ENCODE results near the gene ATP6V1G3. TPM values are rescaled to one million over a fixed set of nuclear protein-coding genes. Genes with fewer than 3 reads are reported as not detected.

Gene ATP6V1G3
- total RNA-seq, 2 donors from 2014 or later = not detected

DNA sequence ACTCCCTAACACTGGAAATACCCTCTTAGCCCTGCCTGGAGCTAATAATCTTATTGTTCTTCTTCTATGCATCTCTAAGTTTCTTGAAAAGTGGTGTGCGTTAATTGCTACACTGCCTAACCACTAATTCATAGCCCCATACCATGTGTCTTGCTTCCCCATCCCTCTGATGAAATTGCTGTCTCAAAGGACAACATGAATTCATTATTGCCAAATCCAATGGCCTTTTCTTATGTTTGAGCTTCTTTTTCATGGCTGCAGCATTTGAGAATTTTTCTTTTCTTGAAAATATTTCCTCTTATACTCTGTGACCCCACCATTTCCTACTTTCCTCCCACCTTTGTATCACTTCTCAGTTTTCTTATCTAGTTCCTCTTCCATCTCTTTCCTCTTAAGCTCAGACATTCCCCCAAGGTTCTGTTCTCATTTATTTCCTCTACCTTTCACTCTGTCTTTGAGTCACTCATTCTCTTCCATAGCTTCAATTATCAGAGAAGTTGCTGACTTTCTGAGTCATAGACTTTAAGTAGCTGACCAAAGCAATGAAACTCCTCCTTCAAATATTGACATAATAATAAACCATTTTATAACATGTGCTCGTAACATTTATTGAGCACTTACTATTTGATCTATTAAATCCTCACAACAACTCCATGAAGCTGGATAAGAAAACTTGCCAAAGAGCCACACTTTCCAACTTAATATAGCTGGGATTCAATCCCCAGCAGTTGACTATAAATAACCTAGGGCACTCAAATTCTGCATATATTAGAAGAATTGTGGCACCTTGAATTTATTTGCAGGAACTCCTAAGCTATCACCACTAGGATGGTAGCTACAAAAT is 35.5 kb upstream of the ATP6V1G3 start:
- DNase-seq (ENCODE audit: low spot score) = no peak
- Histone ChIP-seq H3K9me3 (no peaks in the 10 kb centered on the region), H3K27me3 (replicated peaks; ENCODE audit: insufficient read depth) (no peaks in the 10 kb centered on the region), H3K36me3 (no peaks in the 10 kb centered on the region), H3K4me1 (replicated peaks) (no peaks in the 10 kb centered on the region), H3K4me3 (no peak overlapping the region), H3K27ac (no peak overlapping the region)
- 64% methylated on average over 2 of the region's 2 CpGs for WGBS
- TF ChIP-seq CTCF (IDR thresholded peaks at IDR 0.05) (no peak), POLR2AphosphoS5 (IDR thresholded peaks at IDR 0.05) (peak; percentile 63)
- intact Hi-C loops (cut with DNase I) = no loop called here

- Histone ChIP-seq H3K4me3 (no peak overlapping the region), H3K27me3 (replicated peaks; ENCODE audit: insufficient read depth) (no peaks in the 10 kb centered on the region), H3K4me1 (replicated peaks) (no peaks in the 10 kb centered on the region), H3K9me3 (no peaks in the 10 kb centered on the region), H3K27ac (no peak overlapping the region), H3K36me3 (no peaks in the 10 kb centered on the region)
- no peak for TF ChIP-seq POLR2A (IDR thresholded peaks at IDR 0.05)
- no peak for TF ChIP-seq CTCF (IDR thresholded peaks at IDR 0.05)
- TF ChIP-seq POLR2AphosphoS5 (IDR thresholded peaks at IDR 0.05) = no peak
- no peak for DNase-seq (ENCODE audit: low spot score)
- 56% methylated on average over 1 of the region's 1 CpG for WGBS
- intact Hi-C loops (cut with DNase I) = no loop called here
Measured at GRCh38 chr1:198575292-198575691, 34.8 kb upstream of the ATP6V1G3 start.

DNA sequence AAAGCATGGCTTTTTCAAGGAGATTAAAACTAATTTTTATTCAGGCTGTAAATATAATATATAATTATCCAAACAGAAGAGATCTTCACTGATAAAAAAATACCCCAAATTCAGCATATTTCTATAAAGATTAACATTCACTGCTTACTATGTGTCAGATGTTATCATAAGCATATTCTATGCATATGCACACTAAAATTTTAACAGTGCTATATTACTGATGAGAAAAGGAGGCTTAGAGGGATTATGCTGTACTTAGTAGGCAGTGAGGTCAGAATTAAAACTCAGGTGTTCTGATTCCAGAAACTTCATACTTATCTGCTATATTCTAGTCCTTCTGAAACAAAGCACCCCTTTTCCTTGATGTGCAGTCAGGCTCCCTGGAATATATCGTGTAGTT is 33.8 kb upstream of the ATP6V1G3 start:
- 94% methylated on average over 1 of the region's 1 CpG for WGBS
- no peak overlapping the region for H3K27ac ChIP-seq
- intact Hi-C loops (cut with DNase I) = no loop called here
- TF ChIP-seq POLR2A (IDR thresholded peaks at IDR 0.05) (no peak), POLR2AphosphoS5 (IDR thresholded peaks at IDR 0.05) (no peak), CTCF (IDR thresholded peaks at IDR 0.05) (no peak)
- H3K4me1 ChIP-seq (replicated peaks) = no peaks in the 10 kb centered on the region
- H3K9me3 ChIP-seq = no peaks in the 10 kb centered on the region
- H3K36me3 ChIP-seq = no peaks in the 10 kb centered on the region
- no peaks in the 10 kb centered on the region for H3K27me3 ChIP-seq (replicated peaks; ENCODE audit: insufficient read depth)
- H3K4me3 ChIP-seq = no peak overlapping the region
- no peak for DNase-seq (ENCODE audit: low spot score)

DNA sequence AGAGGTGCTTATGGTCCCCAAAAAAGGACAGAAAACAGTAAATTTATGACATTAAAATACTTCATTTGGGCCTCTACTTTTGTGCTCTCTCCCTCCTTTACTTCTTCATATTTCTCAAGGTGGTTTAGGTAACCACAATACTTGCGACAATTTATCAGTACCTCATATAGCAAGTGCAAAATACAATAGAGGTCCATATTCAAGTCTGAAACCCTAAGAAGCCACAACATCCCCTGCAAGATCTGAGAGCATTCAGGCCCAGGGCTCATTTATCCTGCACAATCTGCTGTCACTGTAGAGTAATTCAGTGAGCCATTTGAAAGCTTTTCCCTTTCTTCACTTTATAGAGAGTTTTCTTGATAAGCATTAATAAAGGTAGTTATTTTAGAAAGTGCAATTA is 24.2 kb upstream of the ATP6V1G3 start:
- H3K9me3 ChIP-seq = no peaks in the 10 kb centered on the region
- H3K4me1 ChIP-seq (replicated peaks) = no peaks in the 10 kb centered on the region
- WGBS = 90% methylated on average over 1 of the region's 1 CpG
- H3K4me3 ChIP-seq = no peak overlapping the region
- DNase-seq (ENCODE audit: low spot score) = no peak
- no peaks in the 10 kb centered on the region for H3K36me3 ChIP-seq
- no peaks in the 10 kb centered on the region for H3K27me3 ChIP-seq (replicated peaks; ENCODE audit: insufficient read depth)
- no peak overlapping the region for H3K27ac ChIP-seq
- TF ChIP-seq CTCF (IDR thresholded peaks at IDR 0.05) = no peak
- no peak for TF ChIP-seq POLR2AphosphoS5 (IDR thresholded peaks at IDR 0.05)
- intact Hi-C loops (cut with DNase I) = no loop called here

GRCh38 chr1:198564157-198564556 is 23.7 kb upstream of the ATP6V1G3 start:
- no peak overlapping the region for H3K27ac ChIP-seq
- no peak for DNase-seq (ENCODE audit: low spot score)
- H3K4me3 ChIP-seq = no peak overlapping the region
- intact Hi-C loops (cut with DNase I) = no loop called here
- TF ChIP-seq CTCF (IDR thresholded peaks at IDR 0.05) = no peak
- no peaks in the 10 kb centered on the region for H3K4me1 ChIP-seq (replicated peaks)
- no peaks in the 10 kb centered on the region for H3K36me3 ChIP-seq
- H3K9me3 ChIP-seq = no peaks in the 10 kb centered on the region
- H3K27me3 ChIP-seq (replicated peaks; ENCODE audit: insufficient read depth) = no peaks in the 10 kb centered on the region
